Measurements from ENCODE around the gene PLXNB2. TPM values are rescaled to one million over a fixed set of nuclear protein-coding genes. Genes with fewer than 3 reads are reported as not detected.

The PLXNB2 gene
- total RNA-seq, 1 donor from 2014 or later: 256 TPM

DNA sequence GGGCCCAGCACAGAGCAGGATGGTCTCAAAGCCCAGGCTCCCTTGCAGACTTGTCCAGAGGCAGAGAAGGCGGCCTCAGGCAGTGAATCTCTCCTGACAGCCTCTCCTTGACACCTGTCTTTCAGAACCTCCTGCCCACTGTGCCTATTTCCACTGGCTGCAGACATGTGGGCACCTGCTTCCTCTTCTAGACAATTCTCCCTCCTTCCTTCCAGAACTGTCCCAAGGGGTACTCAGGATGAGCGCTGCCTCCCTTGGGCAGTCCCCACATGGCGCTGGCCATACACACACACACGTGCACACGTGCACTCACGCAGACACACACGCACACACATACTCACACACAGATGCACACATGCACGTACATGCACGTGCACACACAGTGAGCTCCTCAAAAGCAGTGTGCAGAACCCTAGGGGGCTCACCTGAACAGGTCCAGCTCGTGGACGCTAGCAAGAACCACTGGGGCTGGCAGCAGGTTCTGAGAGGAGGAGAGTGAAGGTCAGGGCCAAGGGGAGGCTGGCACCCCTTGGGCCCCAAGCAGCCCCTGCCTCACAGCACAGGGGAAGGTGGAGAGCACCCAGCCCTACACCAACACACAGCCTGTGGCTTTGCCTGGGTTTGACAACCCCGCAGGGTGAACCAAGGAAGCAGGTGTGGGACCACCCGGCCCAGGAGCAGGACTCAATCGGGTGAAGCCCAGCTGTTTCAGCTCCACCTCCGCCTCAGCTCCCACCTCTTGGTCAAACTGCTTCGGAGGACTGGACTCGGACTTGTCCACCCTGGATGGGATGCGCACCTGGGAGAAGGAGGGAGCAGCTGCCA, 8.1 kb upstream of the PLXNB2 start:
- Histone ChIP-seq H3K27me3 (ENCODE audit: low read depth) (no peaks in the 10 kb centered on the region), H3K36me3 (no peaks in the 10 kb centered on the region), H3K4me1 (peaks cover 26% of the 10 kb centered on the region), H3K9me3 (no peaks in the 10 kb centered on the region), H3K4me3 (no peak overlapping the region), H3K27ac (no peak overlapping the region)
- ATAC-seq (no peak), DNase-seq (no peak)
- intact Hi-C loops (cut with DNase I): no loop called here
- TF ChIP-seq, protein P1, sequence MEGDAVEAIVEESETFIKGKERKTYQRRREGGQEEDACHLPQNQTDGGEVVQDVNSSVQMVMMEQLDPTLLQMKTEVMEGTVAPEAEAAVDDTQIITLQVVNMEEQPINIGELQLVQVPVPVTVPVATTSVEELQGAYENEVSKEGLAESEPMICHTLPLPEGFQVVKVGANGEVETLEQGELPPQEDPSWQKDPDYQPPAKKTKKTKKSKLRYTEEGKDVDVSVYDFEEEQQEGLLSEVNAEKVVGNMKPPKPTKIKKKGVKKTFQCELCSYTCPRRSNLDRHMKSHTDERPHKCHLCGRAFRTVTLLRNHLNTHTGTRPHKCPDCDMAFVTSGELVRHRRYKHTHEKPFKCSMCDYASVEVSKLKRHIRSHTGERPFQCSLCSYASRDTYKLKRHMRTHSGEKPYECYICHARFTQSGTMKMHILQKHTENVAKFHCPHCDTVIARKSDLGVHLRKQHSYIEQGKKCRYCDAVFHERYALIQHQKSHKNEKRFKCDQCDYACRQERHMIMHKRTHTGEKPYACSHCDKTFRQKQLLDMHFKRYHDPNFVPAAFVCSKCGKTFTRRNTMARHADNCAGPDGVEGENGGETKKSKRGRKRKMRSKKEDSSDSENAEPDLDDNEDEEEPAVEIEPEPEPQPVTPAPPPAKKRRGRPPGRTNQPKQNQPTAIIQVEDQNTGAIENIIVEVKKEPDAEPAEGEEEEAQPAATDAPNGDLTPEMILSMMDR (IDR thresholded peaks at IDR 0.05): no peak

DNA sequence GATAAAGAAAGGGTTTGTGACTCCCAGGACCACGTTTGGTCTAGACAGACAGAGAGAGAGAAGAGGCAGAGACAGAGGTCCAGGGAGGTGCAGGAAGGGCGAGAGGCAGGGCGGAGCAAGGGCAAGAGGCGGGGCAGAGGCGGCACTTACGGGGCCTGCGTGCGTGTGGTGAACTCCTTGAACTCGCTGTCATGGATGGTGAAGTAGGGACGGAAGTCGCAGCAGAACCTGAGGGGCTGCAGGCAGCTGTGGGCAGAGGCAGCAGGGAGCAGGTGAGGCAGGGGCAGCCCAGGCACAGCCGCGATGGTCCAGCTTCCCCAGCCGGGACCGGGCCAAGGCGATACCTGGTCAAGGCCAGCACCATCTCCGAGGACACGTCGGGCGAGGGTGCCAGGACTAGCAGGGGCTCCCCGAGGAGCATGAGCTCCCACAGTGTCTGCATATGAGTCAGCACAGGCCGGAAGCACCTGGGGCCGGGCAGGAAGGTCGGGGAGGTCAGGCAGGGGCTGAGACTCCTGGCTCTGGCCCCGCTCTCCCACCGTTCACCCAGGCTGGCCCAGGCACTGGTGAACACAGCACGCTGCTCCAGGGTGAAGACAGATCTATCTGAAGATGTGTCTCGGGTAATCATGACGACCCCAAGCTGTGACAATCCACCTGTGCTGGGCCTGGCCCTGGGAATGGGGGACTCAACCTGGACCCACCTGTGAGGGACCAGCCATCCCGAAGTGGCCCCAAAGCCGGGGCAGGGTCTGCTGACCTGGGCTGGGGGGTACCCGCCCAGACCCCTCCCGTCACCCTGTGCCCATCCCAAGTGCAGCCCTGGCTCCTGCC, 7.2 kb upstream of the PLXNB2 start:
- no peaks in the 10 kb centered on the region for H3K27me3 ChIP-seq (ENCODE audit: low read depth)
- no peaks in the 10 kb centered on the region for H3K36me3 ChIP-seq
- peak overlapping the region; percentile 61 for H3K27ac ChIP-seq
- TF ChIP-seq, protein P1 (IDR thresholded peaks at IDR 0.05): no peak
- peak; percentile 78 to 82 for ATAC-seq
- H3K4me1 ChIP-seq: peaks cover 32% of the 10 kb centered on the region
- peak overlapping the region; percentile 43 for H3K4me3 ChIP-seq
- intact Hi-C loops (cut with DNase I): no loop called here
- no peaks in the 10 kb centered on the region for H3K9me3 ChIP-seq
- DNase-seq: peak; percentile 87

DNA sequence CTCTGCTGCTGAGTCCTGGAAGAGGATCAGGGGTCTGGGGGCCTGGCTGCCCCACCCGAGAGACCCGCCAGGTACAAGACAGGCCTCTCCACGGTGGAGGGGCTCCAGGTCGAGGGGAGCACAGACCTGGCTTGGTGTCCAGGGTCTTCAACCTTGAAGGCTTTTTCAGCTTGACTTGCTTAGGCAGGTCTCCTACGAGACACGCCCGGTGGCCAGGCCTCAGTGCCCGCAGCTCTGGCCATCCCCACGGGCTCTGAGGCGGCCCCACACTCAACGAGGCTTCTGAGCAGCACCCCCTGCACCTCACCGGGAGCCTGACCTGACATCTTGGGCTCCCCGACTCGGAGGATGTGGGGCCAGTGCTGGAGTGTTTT, 6.6 kb upstream of the PLXNB2 start:
- H3K27ac ChIP-seq: peak overlapping the region; percentile 61
- H3K4me3 ChIP-seq: peak overlapping the region; percentile 43
- H3K36me3 ChIP-seq: no peaks in the 10 kb centered on the region
- no peaks in the 10 kb centered on the region for H3K9me3 ChIP-seq
- no peaks in the 10 kb centered on the region for H3K27me3 ChIP-seq (ENCODE audit: low read depth)
- ATAC-seq (no peak), DNase-seq (peak; percentile 46)
- intact Hi-C loops (cut with DNase I): no loop called here
- TF ChIP-seq, protein P1 (IDR thresholded peaks at IDR 0.05): no peak
- peaks cover 38% of the 10 kb centered on the region for H3K4me1 ChIP-seq

DNA sequence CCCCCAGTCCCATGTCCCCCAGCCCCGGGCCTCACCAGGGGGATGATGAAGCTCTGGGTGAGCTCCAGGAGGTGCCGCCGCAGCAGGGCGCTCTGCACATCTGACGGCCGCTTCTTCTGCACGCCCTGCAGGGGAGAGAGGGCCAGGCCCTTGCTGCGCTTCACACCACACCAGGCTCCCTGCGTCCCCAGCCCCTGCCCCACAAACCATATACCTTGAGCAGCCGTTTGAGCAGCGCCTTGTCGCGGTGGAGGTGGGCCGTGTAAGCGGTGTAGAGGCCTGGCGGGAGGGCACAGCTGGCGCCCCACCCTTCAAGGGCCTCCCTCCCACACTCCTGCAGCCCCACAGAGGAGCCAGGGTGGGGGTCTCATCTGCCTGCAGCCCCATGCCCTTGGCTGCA, 6.2 kb upstream of the PLXNB2 start:
- H3K4me3 ChIP-seq: no peak overlapping the region
- H3K36me3 ChIP-seq: no peaks in the 10 kb centered on the region
- TF ChIP-seq, protein P1 (IDR thresholded peaks at IDR 0.05): no peak
- intact Hi-C loops (cut with DNase I): no loop called here
- peak; percentile 41 for DNase-seq
- no peak overlapping the region for H3K27ac ChIP-seq
- H3K27me3 ChIP-seq (ENCODE audit: low read depth): no peaks in the 10 kb centered on the region
- H3K4me1 ChIP-seq: peaks cover 42% of the 10 kb centered on the region
- H3K9me3 ChIP-seq: no peaks in the 10 kb centered on the region
- ATAC-seq: no peak

DNA sequence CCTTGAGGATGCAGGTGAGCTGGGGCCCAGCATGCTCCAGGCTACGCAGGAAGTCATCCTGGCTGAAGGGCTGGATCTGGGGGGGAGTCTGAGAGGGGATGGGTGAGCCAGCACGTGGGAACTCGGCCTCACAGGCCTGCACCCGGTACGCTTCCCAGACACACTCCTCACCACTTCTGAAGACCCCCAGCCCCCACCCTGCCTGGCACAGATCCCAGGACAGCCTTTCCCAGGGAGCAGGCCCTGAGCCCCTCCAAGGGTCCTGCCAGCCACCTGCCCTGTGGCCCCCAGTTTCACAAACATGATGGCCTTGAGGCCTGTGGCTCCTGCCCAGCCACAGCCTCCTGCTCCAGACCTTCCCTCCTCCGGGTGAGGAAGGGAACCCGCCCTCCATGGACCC, 5.6 kb upstream of the PLXNB2 start:
- Histone ChIP-seq H3K27ac (no peak overlapping the region), H3K9me3 (no peaks in the 10 kb centered on the region), H3K36me3 (no peaks in the 10 kb centered on the region), H3K4me1 (peaks cover 48% of the 10 kb centered on the region), H3K27me3 (ENCODE audit: low read depth) (no peaks in the 10 kb centered on the region), H3K4me3 (no peak overlapping the region)
- intact Hi-C loops (cut with DNase I): no loop called here
- no peak for ATAC-seq
- DNase-seq: peak; percentile 35
- TF ChIP-seq, protein P1 (IDR thresholded peaks at IDR 0.05): no peak
